ENCODE results near the gene RALGPS2. TPM values are rescaled to one million over a fixed set of nuclear protein-coding genes. Genes with fewer than 3 reads are reported as not detected.

Gene RALGPS2
- total and polyA plus RNA-seq, 12 donors: 1.4 to 12.8 (median 7.4) TPM

GRCh38 chr1:178898401-178898800 is 173.4 kb downstream of the RALGPS2 start:
- intact Hi-C loops (cut with DNase I): no loop called here
- H3K9me3 ChIP-seq: no peaks in the 10 kb centered on the region
- H3K4me3 ChIP-seq: no peak overlapping the region
- peaks cover 0 to 7% (median 0%) of the 10 kb centered on the region in 9 donors for H3K4me1 ChIP-seq
- H3K27me3 ChIP-seq: no peaks in the 10 kb centered on the region
- no peak for TF ChIP-seq CTCF (IDR thresholded peaks at IDR 0.05)
- WGBS, 2 donors: 96 to 100% methylated on average over 1 of the region's 1 CpG
- no peak for DNase-seq
- H3K36me3 ChIP-seq: peaks cover 0 to 11% (median 0%) of the 10 kb centered on the region in 9 donors
- no peak overlapping the region for H3K27ac ChIP-seq
- ATAC-seq: no peak

DNA sequence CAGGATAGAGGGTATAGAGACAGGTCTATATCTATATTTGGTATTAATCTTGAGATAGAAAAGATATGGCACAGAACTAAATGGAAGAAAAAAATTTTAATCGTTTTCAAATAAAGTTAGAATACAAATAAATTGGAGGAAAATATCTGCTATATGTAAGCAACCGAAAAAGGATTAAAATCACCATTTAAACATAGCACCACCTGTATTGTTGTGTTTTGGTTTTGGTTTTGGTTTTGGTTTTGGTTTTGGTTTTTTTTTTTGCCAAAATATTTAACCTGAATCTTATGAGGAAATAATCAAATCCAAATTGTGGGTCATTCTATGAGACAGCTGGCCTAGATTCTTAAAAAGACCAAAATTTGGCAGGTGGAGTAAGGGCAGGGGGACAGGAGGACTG is 174.4 kb downstream of the RALGPS2 start:
- Histone ChIP-seq H3K9me3 (no peaks in the 10 kb centered on the region), H3K4me1 (peaks cover 0 to 7% (median 0%) of the 10 kb centered on the region in 9 donors), H3K36me3 (peaks cover 0 to 5% (median 0%) of the 10 kb centered on the region in 9 donors), H3K4me3 (no peak overlapping the region), H3K27ac (no peak overlapping the region), H3K27me3 (no peaks in the 10 kb centered on the region)
- no peak for TF ChIP-seq CTCF (IDR thresholded peaks at IDR 0.05)
- WGBS, 2 donors: 94 to 95% methylated on average over 2 of the region's 2 CpGs
- intact Hi-C loops (cut with DNase I): no loop called here
- ATAC-seq (no peak), DNase-seq (no peak)

- Histone ChIP-seq H3K27me3 (no peaks in the 10 kb centered on the region), H3K36me3 (peaks cover 0 to 4% (median 0%) of the 10 kb centered on the region in 9 donors), H3K4me1 (no peaks in the 10 kb centered on the region), H3K4me3 (no peak overlapping the region), H3K9me3 (no peaks in the 10 kb centered on the region), H3K27ac (no peak overlapping the region)
- DNase-seq (no peak), ATAC-seq (no peak)
- intact Hi-C loops (cut with DNase I): no loop called here
- TF ChIP-seq CTCF (IDR thresholded peaks at IDR 0.05): no peak
- WGBS, 2 donors: 91 to 98% methylated on average over 1 of the region's 1 CpG
Observed at GRCh38 chr1:178901482-178902125, 176.6 kb downstream of the RALGPS2 start.

- TF ChIP-seq CTCF (IDR thresholded peaks at IDR 0.05): no peak
- Histone ChIP-seq H3K4me3 (no peak overlapping the region), H3K36me3 (peaks cover 0 to 15% (median 0%) of the 10 kb centered on the region in 9 donors), H3K27me3 (no peaks in the 10 kb centered on the region), H3K9me3 (peaks cover 0 to 5% (median 0%) of the 10 kb centered on the region in 11 donors), H3K4me1 (no peaks in the 10 kb centered on the region), H3K27ac (no peak overlapping the region)
- ATAC-seq: no peak
- 78 to 85% methylated on average over 1 of the region's 1 CpG for WGBS, 2 donors
- intact Hi-C loops (cut with DNase I): no loop called here
- DNase-seq: no peak
Observed at GRCh38 chr1:178908358-178908757, 183.3 kb downstream of the RALGPS2 start.

All from heart right ventricle (tissue), 16 donors.